Breast epithelium (tissue), 3 donors: ENCODE measurements around the gene NUMBL.
"Not testable (repeated sequence)": the region's sequence is repeated elsewhere in the genome, so short reads cannot be mapped to it uniquely, and the experiment has no call there.

ENCODE experiments used
- POLR2A ChIP-seq: fragments of 450-650 bp; IDR thresholded peaks from one replicate; pipeline ENCODE4 v1.6.1; 2016; ENCODE audit warnings: antibody characterized with exemption, mild to moderate bottlenecking, moderate library complexity
- POLR2AphosphoS5 ChIP-seq, 3 donors: sonication (generic); formaldehyde crosslinking; IDR thresholded peaks; one replicate each; pipeline ENCODE4 v1.6.1; 2017; ENCODE audit warnings: antibody characterized with exemption in 3 of 3
- TF ChIP-seq, protein P1 (sequence below), 3 donors: fragments of 450-650 bp; IDR thresholded peaks; one replicate each; pipeline ENCODE4 v1.5.1; 2016 to 2017; ENCODE audit warnings: antibody characterized with exemption in 3 of 3, mild to moderate bottlenecking in 3 of 3, moderate library complexity in 3 of 3

DNA sequence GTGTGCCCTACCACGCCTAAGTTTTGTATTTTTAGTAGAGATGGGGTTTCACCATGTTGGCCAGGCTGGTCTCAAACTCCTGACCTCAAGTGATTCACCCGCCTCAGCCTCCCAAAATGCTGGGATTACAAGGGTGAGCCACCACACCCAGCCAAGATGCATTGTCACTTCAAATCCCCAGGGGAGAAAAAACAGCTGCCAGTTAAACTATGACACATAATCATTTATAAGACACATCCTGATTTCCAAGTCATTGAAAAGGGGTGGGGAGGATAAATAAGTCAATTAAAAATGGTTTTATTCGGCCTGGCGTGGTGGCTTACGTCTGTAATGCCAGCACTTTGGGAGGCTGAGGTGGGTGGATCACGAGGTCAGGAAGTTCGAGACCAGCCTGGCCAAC is 34.8 kb downstream of the NUMBL start:
- TF ChIP-seq POLR2A; POLR2AphosphoS5 (IDR thresholded peaks at IDR 0.05): not testable (repeated sequence)
- TF ChIP-seq, protein P1, sequence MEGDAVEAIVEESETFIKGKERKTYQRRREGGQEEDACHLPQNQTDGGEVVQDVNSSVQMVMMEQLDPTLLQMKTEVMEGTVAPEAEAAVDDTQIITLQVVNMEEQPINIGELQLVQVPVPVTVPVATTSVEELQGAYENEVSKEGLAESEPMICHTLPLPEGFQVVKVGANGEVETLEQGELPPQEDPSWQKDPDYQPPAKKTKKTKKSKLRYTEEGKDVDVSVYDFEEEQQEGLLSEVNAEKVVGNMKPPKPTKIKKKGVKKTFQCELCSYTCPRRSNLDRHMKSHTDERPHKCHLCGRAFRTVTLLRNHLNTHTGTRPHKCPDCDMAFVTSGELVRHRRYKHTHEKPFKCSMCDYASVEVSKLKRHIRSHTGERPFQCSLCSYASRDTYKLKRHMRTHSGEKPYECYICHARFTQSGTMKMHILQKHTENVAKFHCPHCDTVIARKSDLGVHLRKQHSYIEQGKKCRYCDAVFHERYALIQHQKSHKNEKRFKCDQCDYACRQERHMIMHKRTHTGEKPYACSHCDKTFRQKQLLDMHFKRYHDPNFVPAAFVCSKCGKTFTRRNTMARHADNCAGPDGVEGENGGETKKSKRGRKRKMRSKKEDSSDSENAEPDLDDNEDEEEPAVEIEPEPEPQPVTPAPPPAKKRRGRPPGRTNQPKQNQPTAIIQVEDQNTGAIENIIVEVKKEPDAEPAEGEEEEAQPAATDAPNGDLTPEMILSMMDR (IDR thresholded peaks at IDR 0.05) = not testable (repeated sequence)
